Left renal cortex interstitium (tissue), 4 donors: Measurements from ENCODE around the gene STPG1. TPM values are rescaled to one million over a fixed set of nuclear protein-coding genes. Genes with fewer than 3 reads are reported as not detected.

Source experiments
- DNase-seq, 4 donors: peaks; one replicate each; pipeline ENCODE4 v3.0.0-alpha.2; 2013; ENCODE audit warnings: low read depth in 4 of 4, low spot score in 2 of 4, missing footprints in 1 of 4
- polyA plus RNA-seq, 4 donors: library from polyadenylated mRNA; unstranded; fragments of 120-200 nt; gene quantifications; one replicate each; pipeline ENCODE4 v1.2.1, GENCODE V29; 2013; ENCODE audit not compliant: insufficient read length in 4 of 4

The STPG1 gene
- polyA plus RNA-seq, 4 donors = 10.7 to 13.7 (median 12.0) TPM

DNA sequence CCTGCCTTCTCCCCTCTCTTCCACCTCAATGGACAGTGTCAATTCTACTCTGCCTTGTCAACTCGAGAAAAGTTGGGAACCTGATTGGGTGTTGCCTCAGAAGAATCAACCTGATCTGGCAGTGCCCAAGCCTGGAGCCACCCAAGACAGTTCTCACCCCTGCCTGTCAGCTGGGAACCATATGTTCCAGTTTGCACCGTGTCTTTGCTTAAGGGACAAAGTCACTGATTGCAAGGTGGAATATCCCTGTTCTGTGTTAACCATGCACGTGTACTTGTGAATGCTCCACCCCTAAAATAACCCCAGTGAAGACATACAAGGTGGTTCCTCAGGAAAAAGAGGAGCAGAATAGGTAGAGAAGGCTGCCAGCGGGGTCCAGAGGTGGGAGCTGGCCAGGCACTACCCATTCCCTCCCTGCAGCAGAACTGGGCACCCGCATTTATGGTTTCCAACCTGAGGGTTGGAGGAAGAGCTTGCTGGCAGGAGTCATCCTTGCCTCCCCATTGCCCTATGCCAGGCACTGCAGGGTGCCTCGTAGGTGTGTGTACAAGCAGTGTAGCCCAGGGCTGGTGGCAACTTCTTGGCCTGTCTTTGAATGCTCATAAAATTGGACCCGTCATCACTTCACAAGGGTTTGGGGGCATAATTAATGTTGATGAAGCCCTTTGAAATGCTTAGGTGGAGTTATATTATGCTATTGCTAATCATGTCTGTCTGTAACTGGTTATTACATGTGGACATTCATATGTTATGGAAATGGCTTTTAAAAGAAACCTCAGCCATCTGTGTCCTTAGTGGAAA, 13.4 kb upstream of the STPG1 start:
- DNase-seq = no peak

DNA sequence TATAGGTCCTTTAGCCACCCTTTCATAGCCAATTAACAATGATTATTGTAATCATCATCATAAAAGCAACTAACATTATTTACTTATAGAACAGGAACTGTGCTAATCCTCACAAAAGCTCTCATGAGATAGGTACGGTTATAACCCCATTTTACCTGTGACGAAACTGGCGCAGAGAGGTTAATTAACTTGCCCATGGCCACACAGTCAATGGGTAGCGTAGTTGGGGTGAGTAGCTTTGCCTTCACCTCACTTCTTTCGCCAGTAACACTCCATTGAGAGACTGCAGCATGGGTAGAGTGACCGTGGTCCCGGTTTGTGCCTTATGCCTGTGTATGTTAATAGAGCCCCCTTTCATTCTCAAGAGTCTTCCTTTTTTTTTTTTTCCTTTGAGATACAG, 12.3 kb upstream of the STPG1 start:
- DNase-seq = no peak

DNA sequence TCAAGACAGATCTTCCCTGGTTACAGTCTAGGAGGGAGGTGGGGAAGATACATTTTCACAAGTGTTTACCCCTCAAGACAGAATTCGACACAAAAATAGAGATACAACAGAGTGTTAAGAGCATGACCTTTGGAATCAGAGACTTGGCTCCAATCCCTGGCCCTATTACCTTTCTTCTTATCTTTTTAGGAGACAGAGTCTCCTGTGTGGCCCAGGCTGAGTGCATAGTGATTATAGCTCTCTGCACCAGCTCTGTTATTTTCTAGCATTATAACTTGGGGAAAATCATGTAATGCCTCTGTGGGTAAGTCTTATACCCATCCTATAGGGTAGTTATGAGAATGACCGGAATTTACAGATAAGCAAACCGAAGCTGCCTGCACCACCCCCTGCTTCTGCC, 11.9 kb upstream of the STPG1 start:
- DNase-seq = no peak

DNA sequence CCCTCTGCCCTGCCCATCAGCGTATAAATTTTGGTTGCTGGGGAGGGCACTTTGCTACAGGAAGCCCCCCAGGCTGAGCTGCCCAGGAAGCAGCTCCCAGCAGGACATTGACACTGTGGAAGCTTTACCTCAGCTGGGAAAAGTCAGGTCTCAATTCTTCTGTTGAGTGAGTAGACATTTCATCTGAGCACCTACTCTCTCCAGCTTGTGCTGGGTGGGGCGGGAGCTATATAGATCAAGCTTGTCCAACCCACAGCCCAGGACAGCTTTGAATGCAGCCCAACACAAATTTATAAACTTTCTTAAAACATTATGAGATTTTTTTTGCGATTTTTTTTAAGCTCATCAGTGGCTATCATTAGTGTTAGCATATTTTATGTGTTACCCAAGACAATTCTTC, 11.4 kb upstream of the STPG1 start:
- DNase-seq = no peak

DNA sequence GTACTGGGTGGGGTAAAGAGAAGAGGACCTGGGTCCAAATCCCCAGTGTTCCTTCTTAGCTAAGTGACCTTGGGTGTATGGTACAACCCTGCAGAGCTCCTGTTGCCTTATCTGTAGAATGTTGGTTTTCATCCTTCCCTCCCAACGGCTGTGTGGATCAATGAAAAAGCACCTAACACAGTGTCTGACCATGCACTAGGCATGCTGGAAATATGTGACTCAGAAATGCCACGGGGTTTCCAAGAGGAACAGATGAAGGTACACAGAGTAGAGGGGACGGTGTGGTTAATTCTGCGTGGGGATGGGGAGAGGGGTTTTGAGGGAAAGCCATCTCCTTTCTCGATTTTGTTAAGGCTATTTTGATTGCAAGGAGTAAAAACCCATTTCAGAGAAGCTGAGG, 10.6 kb upstream of the STPG1 start:
- DNase-seq = no peak

DNA sequence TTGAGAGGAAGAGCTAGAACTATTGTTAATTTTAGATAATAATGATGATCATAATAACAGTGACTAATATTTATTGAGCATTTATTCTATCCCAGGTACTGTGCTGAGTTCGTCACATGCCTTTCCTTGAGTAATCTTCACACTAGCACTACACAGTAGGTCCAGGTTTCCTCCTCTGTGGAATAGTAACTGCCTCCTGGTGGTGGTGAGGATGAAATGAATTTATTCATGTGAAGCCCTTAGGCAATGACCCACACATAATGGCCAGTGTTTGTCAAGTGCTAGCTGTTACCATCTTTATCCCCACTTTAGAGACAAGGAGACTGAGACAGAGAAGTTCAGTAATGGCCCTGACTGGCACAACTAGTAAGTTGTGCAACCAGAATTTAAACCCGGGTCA, 7.9 kb upstream of the STPG1 start:
- no peak for DNase-seq

DNA sequence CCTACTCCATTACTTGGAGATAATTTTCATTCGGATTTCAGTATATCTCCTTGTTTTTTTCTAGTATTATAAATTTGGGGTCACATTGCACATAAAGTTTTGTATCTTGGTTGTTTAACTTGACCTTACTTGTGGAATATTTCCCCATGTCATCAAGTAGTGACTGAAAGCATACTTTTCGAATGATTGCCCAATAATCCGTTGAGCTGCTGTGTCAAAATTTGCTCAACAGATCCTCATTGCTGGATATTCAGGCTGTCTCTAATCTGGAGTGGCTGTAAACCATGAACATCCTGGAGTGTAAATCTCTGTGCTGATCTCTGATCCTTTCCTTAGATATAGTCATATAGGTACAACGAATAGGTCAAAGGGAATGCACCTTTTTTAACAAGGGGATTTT, 7.0 kb upstream of the STPG1 start:
- no peak for DNase-seq

DNA sequence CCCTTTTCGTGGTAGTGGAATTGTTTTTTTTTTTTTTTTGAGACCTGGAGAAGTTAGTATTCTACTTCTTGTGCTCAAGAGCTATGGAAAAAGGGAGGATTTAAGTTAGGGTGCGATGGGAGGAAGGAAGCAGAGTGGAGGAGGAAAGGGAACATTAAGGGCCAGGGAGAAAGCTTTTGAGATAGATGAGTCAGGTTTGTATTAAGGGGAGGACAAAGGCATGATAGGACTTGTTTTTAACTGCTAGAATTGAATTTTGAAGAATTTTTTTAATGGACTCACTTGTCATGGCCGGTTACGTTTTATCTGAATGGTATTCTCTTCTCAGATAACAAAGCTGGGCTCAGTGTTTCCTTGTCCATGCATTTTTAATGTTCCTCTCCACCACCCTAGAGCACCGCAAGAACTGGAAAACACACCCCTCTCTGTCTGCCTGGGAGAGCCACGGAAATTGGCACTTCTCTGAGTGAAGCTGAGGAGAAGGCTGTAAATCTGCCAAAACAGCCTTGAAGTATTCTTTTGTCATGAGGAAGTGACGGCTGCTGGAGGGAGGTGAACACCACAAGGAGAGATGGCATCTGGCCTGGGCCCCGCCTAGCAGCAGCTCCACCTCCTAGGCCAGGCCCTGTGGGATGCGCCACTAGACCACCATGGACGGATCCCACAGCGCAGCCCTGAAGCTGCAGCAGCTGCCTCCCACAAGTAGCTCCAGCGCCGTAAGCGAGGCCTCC, 5.5 kb upstream of the STPG1 start:
- no peak for DNase-seq

DNA sequence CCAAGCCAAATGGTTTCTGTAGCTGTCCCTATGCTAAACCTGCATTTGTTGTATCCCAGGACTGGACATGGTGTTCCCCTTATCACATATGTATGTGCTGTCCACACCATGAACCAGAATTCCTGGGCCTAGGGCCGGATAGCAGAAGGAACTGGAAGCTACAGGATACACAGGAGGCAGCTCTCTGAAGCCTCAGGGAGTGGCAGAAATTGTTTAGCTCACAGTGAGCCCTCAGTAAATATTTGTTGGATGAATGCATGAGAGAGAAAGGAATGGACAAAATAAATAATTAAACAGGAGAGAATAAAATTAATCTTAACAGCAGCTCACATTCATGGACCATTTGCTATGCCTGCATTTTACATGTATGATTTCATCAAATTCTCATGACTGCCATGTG, 4.1 kb upstream of the STPG1 start:
- no peak for DNase-seq

DNA sequence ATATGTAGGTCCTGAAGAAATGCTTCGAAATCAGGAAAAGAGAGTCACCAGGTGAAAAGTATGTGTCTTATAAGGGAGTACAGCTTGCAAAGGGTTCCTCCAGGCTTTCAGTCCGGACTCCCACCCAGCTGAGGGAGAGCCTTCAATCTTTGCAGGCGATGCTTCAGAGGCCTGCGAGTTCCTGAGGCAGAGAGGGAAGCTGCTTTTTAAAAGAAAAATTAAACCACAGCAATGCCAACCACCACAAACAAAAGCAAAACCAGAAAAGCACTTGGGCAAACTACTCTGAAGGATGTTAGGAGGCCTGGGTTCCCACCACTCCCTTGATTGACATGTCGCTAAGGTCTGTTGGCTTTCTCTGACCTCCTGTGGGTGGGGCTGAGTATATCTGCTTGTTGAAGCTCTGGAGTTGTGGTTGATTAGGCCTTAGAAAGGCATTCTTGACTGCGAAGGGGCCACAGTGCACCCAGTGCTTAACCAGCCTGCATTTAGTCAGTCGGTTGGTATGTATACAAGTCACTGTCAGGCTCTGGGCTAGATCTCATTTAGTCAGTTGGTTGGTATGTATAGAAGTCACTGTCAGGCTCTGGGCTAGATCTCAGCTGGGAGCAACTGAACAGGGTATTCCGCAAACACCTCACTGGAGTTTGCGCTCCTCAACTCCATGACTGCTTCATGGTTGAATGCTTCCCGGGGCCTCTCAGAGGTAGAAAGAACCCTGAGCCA, 3.2 kb upstream of the STPG1 start:
- no peak for DNase-seq

DNA sequence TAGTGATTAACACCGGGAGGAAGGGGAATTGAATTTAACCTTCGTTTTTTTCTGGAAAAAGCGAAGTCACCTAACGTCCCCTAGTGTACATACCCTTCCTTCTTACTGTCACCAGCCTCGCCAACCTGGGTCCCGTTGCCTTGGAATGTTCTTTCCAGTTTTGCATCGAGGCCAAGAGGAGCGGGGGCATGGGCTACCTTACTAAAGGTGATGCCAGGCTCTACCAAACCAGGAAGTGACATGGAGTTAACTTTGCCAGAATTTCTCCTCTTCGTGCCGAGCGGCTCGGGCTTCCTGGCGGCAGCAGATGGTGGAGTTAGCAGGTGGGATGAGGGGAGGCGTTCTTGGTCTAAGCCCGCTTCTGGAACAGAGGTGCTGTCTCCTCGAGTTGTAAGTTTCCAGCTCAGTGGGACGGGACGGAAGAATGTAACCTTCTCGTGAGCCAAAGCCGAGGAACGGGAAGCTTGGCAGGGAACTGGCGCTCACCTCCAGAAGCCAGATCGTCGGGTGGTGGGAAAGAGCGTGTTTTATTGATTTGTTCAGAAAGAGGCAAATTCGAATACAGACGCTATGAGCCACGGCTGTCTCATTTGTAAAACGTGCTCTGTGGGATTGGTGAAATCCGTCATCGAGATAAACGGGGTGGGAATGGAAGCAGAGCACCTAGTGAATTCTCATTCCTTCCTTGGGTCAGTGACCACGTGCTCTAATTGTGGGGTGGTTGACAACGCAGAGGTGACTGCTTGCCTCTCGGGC, 2.5 kb upstream of the STPG1 start:
- DNase-seq = no peak

DNA sequence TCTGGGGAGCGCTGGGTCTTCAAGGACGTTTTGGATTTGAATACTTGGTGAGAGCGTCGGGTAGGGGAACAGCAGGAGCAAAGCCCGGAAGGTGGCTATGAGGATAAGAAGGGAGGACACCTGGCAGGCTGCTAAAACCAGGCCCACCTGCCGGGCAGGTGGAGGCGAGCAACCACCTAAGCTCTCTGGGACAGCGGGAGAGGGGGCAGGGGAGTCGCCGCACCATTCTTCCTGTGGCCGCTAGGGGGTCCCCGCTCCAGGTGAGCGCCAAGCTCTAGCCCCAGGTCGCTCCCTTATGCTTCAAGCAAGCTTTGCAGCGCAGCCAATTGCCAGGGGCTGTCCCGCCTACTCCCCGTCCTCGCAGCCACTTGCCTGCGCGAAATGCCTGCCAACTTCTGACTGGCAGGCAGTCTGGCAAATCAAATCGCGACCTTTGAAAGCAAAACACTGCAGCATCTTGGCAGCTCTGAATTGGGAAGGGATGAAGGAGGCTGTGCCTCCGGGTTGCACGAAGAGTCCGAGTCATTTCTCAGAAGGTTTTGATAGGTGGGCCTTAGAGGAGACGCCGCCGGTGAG, 1.8 kb upstream of the STPG1 start, which contains the start of gene NIPAL3:
Gene NIPAL3, plus strand, starts transcription at position 469 of the 576 bp plus-strand sequence. CDS start 3,746 bp downstream, outside the sequence.
- DNase-seq = peak; percentile 95 to 100 (median 97)

DNA sequence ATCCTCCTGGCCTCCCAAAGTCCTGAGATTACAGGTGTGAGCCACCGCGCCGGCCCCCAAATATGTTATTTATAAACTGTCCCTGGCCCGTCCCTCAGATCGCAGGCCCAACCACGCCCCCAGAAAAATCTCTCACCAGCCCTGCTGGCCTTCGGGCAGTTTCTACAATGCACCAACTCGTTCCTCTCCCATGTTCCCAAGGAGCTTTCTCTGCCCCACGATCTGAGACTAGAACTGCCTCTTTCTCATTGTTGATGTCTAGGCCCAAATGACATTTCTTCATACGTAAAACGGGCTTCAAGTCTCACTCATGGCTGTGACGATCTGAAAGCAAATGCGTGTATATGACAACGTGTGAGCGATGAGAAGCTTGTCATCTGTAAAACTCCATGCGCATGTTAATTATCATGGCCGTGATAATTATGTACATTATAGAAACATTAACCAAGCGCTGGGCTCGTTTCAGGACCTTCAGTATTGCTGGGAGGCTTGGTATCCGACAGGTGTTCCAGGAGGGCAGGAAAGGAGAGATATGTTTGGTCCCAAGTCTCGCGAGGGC, 1.3 kb upstream of the STPG1 start:
- DNase-seq = no peak

DNA sequence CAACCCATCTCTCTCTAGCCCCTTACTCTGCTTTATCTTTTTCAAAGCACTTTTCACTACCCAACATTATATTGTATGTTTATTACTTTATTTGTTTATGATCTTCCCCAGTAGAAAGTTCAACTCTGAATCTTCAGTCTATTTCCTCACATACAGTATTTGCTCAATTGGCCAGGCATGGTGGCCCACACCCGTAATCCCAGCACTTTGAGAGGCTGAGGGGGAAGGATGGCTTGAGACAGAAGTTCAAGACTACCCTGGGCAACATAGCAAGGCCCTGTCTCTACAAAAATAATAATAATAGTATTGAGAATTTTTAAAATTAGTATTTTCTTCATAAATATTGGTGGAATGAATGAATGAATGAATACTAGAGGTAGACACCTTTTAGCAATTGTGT, 1.2 kb downstream of the STPG1 start:
- no peak for DNase-seq

DNA sequence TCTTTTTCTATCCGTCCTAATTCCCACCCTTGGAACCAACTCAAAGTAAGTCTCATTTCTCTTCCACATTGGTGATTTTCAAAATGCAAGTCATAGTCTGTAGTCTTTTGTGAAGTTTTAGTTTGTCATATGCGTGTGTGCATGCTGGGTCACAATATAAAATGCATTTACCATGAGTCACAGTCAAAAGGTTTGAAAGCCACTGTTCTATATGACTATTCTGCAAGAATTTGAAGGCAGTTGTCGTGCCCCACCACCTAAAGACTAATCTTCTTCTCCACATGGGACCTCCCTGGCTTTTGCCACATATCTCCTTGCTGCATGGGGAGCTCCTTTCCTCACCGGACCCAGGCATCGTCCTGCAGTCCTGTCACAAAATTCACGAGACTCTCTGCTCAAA, 1.6 kb downstream of the STPG1 start:
- DNase-seq = no peak

DNA sequence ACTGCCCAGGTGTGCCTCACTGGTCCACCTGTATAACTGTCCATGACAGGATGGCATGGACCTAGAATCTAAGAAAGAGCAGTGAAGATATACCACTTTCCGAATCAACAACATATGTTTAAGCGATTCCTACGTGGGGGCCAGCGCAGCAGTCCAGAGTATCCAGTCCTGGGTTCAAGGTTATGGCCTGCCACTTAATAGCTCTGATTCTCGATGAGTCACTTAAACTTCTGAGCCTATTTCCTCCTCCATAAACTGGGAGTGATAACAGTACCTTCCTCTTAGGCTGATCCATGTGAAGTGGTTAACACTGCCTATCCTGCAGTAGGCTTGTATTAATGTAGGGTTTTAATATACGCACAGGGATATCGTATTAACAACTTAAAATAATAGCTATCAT, 2.8 kb downstream of the STPG1 start:
- no peak for DNase-seq

DNA sequence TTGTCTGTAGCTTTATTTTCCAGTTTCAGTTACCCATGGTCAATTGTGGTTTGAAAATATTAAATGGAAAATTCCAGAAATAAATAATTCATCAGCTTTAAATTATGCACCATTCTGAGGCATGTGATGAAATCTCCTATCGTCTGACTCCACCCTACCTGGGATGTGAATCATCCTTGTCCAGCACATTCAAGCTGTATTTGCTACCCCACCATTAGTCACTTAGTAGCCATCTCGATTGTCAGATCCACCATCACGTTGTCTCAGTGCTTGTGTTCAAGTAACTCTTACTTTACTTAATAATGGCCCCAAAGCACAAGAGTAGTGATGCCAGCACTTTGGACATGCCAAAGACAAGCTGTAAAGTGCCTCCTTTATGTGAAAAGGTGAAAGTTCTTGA, 4.0 kb downstream of the STPG1 start:
- DNase-seq = no peak

DNA sequence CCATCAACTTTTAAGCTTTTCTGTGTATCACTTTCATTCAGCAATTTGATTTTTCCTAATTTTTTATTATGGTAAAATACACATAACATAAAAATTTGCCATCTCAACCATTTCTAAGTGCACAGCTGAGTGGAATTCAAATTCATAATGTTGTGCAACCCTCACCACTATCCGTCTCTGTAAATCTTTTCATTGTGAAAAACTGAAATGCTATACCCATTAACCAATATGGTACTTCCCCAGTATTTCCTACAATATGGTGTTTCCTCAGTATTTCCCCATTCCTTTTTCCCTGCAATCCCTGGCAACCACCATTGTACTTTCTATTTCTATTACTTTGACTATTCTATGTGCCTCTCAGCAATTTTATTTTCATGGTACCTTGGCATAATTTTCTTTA, 6.8 kb downstream of the STPG1 start:
- DNase-seq = no peak

DNA sequence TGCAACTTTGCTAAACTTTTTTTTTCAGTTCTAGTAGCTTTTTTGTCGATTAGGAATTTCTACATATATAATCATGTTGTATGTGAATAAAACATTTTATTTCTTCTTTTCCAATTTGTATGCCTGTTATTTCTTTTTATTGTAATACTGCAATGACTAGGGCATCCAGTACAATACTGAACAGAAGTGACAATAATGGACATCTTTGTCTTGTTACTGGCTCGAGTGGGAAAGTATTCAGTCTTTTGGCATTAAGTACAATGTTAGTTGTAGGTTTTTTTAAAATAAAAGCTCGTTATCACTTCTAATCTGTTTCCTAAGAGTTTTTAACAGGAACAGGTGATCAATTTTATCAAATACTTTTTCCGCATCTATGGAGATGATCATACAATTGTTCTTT, 9.8 kb downstream of the STPG1 start:
- no peak for DNase-seq

DNA sequence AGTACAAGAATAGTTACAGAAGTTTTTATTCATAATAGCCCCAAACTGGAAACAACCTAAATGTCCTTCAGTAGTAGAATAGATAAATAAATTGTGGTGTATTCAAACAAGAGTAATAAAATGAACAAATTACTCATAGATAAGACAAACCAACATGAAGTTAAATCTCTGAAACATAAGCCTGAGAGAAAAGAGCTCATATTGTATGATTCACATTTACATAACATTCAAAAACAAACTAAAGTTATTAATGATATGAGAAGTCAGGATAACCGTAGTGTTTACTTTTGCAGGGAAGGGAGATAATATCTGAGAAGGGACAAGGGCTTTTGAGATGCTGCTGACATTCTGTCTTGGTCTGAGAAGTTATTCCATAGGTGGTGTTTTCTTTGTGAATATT, 13.5 kb downstream of the STPG1 start:
- DNase-seq = no peak
